ENCODE measurements around the gene PRKAG2. TPM values are rescaled to one million over a fixed set of nuclear protein-coding genes. Genes with fewer than 3 reads are reported as not detected.

Gene PRKAG2
- total and polyA plus RNA-seq, 4 donors: 3.6 to 25.1 (median 16.8) TPM

DNA sequence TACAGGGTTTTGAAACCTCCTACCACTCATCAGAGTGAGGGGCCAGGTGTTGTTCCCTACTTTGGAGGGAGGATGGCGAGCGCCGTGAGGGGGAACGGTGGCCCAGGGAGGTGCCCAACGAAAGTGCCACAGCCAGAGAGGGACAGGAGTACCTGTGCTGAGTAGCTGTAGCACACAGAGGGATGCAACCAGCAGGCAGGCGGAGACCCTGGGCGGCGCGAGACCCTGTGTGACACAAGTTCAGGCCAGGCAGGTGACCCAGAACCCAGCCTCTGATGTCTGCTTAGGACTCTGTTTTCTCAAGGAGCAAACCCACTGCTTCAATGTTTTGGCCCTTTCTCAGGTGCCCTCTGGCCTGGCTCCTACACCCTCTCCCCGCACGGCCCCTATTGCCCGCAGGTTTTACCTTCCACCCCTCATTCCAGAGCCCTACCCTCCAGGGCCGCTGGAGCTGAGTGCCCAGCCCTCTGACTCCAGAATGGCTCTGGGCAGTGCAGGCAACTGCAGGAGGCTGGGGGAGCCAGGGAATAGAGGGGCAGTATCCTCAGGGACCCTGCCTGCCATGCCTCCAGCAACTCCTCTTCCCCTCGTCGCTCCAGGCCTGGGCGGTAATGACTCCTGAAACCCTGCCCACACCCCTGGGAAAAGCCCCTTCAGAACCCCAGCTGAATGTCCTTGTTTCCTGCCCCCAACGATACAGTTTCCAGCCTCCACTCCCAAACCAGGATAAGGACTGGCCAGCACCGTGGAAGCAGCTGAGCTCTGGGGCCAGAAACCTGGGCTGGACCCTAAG lies 193.1 kb downstream of the PRKAG2 start:
- 92% methylated on average over 18 of the region's 18 CpGs for WGBS
- peaks cover 0 to 2% (median 0%) of the 10 kb centered on the region in 4 donors for H3K4me1 ChIP-seq (ENCODE audit: control insufficient read depth in 4 of 4, insufficient read depth in 4 of 4, low read length in 3 of 4)
- H3K9ac ChIP-seq (ENCODE audit: low read depth in 1 of 2, low read length in 2 of 2): no peak overlapping the region
- TF ChIP-seq RXRA (IDR thresholded peaks at IDR 0.05) (no peak), YY1 (IDR thresholded peaks at IDR 0.05) (no peak), JUND (IDR thresholded peaks at IDR 0.05) (no peak), MAX (IDR thresholded peaks at IDR 0.05) (no peak), RAD21 (IDR thresholded peaks at IDR 0.05) (no peak), FOXA1 (IDR thresholded peaks at IDR 0.05) (no peak), HNF4G (IDR thresholded peaks at IDR 0.05) (no peak), NR2F2 (IDR thresholded peaks at IDR 0.05) (no peak), FOXA2 (IDR thresholded peaks at IDR 0.05) (no peak), ZBTB33 (IDR thresholded peaks at IDR 0.05) (no peak)
- no peak for DNase-seq (ENCODE audit: low spot score)
- no peak overlapping the region for H3K27ac ChIP-seq (ENCODE audit: low read depth in 1 of 2, low read length in 2 of 2)
- H3K36me3 ChIP-seq (ENCODE audit: control insufficient read depth in 4 of 4, insufficient read depth in 3 of 4, low read depth in 1 of 4, low read length in 3 of 4): peaks cover 0 to 3% (median under 1%) of the 10 kb centered on the region in 4 donors
- no peaks in the 10 kb centered on the region for H3K9me3 ChIP-seq (ENCODE audit: control insufficient read depth in 4 of 4, low read length in 3 of 4)
- no peaks in the 10 kb centered on the region for H3K27me3 ChIP-seq (ENCODE audit: control insufficient read depth in 4 of 4, insufficient read depth in 4 of 4, low read length in 3 of 4)
- H3K4me3 ChIP-seq (ENCODE audit: low read depth in 1 of 3, low read length in 3 of 3): no peak overlapping the region

DNA sequence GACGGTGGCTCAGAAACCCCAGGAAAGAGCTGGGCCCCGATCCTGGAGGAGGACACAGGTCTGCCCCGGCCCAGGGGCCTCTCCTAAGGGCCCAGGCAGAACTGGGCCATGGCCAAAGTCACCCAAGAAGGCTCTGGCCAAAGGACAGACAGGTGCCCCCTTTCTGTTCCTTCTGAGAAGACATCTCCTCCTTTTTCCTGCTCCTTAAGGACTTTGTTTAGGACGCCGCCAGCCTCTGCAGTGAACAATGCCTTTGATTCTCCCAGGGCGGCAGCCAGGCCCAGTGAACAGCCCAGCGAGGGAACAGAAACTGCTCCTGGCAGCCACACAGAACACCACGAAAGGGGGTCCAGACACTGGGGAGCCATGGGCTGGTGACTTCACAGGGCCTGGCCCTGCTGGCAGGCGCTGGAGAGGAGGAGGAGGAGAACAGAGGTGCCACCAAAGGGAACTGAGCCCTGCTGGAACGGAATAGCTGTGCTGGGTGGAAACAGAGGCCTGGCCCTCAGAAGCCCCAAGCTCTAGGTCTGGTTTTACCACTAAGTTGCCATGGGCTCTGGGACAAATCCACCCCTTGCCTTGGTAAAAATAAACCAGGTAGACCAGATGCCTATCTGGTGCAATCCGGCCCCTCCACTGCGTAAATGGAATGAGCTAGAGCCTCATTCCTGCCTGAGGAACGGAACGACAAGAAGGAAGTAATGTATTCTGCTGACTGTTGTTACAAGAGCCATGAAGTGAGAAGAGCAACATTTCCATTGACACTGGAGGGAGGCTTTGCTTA lies 193.9 kb downstream of the PRKAG2 start:
- Histone ChIP-seq H3K9ac (ENCODE audit: low read depth in 1 of 2, low read length in 2 of 2) (no peak overlapping the region), H3K9me3 (ENCODE audit: control insufficient read depth in 4 of 4, low read length in 3 of 4) (no peaks in the 10 kb centered on the region), H3K4me3 (ENCODE audit: low read depth in 1 of 3, low read length in 3 of 3) (no peak overlapping the region), H3K27me3 (ENCODE audit: control insufficient read depth in 4 of 4, insufficient read depth in 4 of 4, low read length in 3 of 4) (no peaks in the 10 kb centered on the region), H3K4me1 (ENCODE audit: control insufficient read depth in 4 of 4, insufficient read depth in 4 of 4, low read length in 3 of 4) (peaks cover 0 to 7% (median under 1%) of the 10 kb centered on the region in 4 donors), H3K27ac (ENCODE audit: low read depth in 1 of 2, low read length in 2 of 2) (no peak overlapping the region), H3K36me3 (ENCODE audit: control insufficient read depth in 4 of 4, insufficient read depth in 3 of 4, low read depth in 1 of 4, low read length in 3 of 4) (peaks cover 0 to 2% (median under 1%) of the 10 kb centered on the region in 4 donors)
- 85% methylated on average over 14 of the region's 14 CpGs for WGBS
- no peak for DNase-seq (ENCODE audit: low spot score)
- TF ChIP-seq RAD21 (IDR thresholded peaks at IDR 0.05): no peak
- TF ChIP-seq, protein P1, sequence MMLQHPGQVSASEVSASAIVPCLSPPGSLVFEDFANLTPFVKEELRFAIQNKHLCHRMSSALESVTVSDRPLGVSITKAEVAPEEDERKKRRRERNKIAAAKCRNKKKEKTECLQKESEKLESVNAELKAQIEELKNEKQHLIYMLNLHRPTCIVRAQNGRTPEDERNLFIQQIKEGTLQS (IDR thresholded peaks at IDR 0.05): no peak
- TF ChIP-seq GABPA (IDR thresholded peaks at IDR 0.05 in 1 of 2, conservative IDR thresholded peaks at IDR 0.05 in 1 of 2): no peak
- no peak for TF ChIP-seq RXRA (IDR thresholded peaks at IDR 0.05)
- TF ChIP-seq TAF1 (conservative IDR thresholded peaks at IDR 0.05): no peak

DNA sequence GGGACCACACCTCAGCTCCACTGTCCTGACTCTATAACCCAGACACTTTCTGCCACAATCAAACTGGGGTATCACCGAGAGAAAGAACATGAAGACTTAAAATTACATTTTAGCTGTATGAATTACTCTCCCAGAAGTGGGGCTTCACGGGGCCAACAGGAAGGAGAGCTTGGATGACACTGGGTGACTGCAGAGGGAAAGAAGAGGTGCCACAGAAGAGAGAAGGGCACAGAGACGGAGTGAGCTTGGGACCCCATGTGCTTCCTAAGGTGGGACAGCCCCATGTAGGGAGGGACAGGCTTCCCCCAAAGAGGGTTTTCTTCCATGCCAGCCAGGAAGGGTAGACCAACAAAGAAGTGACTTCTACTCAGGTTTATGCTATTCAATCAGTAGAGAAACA lies 195.2 kb downstream of the PRKAG2 start:
- no peaks in the 10 kb centered on the region for H3K27me3 ChIP-seq (ENCODE audit: control insufficient read depth in 4 of 4, insufficient read depth in 4 of 4, low read length in 3 of 4)
- H3K4me3 ChIP-seq (ENCODE audit: low read depth in 1 of 3, low read length in 3 of 3): no peak overlapping the region
- H3K36me3 ChIP-seq (ENCODE audit: control insufficient read depth in 4 of 4, insufficient read depth in 3 of 4, low read depth in 1 of 4, low read length in 3 of 4): no peaks in the 10 kb centered on the region
- 96% methylated on average over 3 of the region's 3 CpGs for WGBS
- H3K9me3 ChIP-seq (ENCODE audit: control insufficient read depth in 4 of 4, low read length in 3 of 4): no peaks in the 10 kb centered on the region
- H3K4me1 ChIP-seq (ENCODE audit: control insufficient read depth in 4 of 4, insufficient read depth in 4 of 4, low read length in 3 of 4): peaks cover 0 to 9% (median 0%) of the 10 kb centered on the region in 4 donors
- DNase-seq (ENCODE audit: low spot score): no peak
- H3K9ac ChIP-seq (ENCODE audit: low read depth in 1 of 2, low read length in 2 of 2): no peak overlapping the region
- TF ChIP-seq SP1 (IDR thresholded peaks at IDR 0.05) (no peak), FOXA1 (IDR thresholded peaks at IDR 0.05) (no peak), JUND (IDR thresholded peaks at IDR 0.05) (no peak)
- TF ChIP-seq, protein P1 (IDR thresholded peaks at IDR 0.05): no peak
- H3K27ac ChIP-seq (ENCODE audit: low read depth in 1 of 2, low read length in 2 of 2): no peak overlapping the region
